Fibroblast of skin of back (primary cell): ENCODE measurements around the gene ST6GALNAC3.
"Not testable (repeated sequence)": the region's sequence is repeated elsewhere in the genome, so short reads cannot be mapped to it uniquely, and the experiment has no call there.

ENCODE experiments used
- DNase-seq: peaks from one replicate; pipeline ENCODE4 v3.0.0-alpha.2; 2013

ST6GALNAC3 gene

GRCh38 chr1:76291191-76291590 is 216.6 kb downstream of the ST6GALNAC3 start:
- DNase-seq = no peak

GRCh38 chr1:76291737-76292136 is 217.2 kb downstream of the ST6GALNAC3 start:
- DNase-seq = no peak

GRCh38 chr1:76292418-76293184 is 218.1 kb downstream of the ST6GALNAC3 start:
- DNase-seq = no peak

- no peak for DNase-seq
These were observed 219.3 kb downstream of the ST6GALNAC3 start for GRCh38 chr1:76293831-76294230.

- no peak for DNase-seq
These were observed 220.1 kb downstream of the ST6GALNAC3 start for GRCh38 chr1:76294482-76295194.

- DNase-seq = no peak
These were observed 223.9 kb downstream of the ST6GALNAC3 start for GRCh38 chr1:76298399-76298798.

GRCh38 chr1:76299036-76299435 is 224.5 kb downstream of the ST6GALNAC3 start:
- DNase-seq = no peak

GRCh38 chr1:76300556-76300955 is 226.0 kb downstream of the ST6GALNAC3 start:
- no peak for DNase-seq

GRCh38 chr1:76302711-76303339 is 228.3 kb downstream of the ST6GALNAC3 start:
- no peak for DNase-seq

GRCh38 chr1:76303340-76303717 is 228.8 kb downstream of the ST6GALNAC3 start:
- no peak for DNase-seq

- DNase-seq = no peak
These were observed 238.8 kb downstream of the ST6GALNAC3 start for GRCh38 chr1:76313304-76313703.

GRCh38 chr1:76314730-76315129 is 240.2 kb downstream of the ST6GALNAC3 start:
- peak; percentile 23 for DNase-seq

GRCh38 chr1:76317299-76317900 is 242.9 kb downstream of the ST6GALNAC3 start:
- DNase-seq = no peak

- peak; percentile 82 for DNase-seq
These were observed 256.6 kb downstream of the ST6GALNAC3 start for GRCh38 chr1:76330991-76331603.

- no peak for DNase-seq
These were observed 261.3 kb downstream of the ST6GALNAC3 start for GRCh38 chr1:76335882-76336281.

GRCh38 chr1:76336931-76337371 is 262.4 kb downstream of the ST6GALNAC3 start:
- DNase-seq = peak; percentile 95

- no peak for DNase-seq
These were observed 263.1 kb downstream of the ST6GALNAC3 start for GRCh38 chr1:76337542-76338219.

GRCh38 chr1:76340056-76340455 is 265.5 kb downstream of the ST6GALNAC3 start:
- peak; percentile 37 for DNase-seq

GRCh38 chr1:76341816-76342215 is 267.3 kb downstream of the ST6GALNAC3 start:
- DNase-seq = not testable (repeated sequence)

GRCh38 chr1:76343356-76343755 is 268.8 kb downstream of the ST6GALNAC3 start:
- DNase-seq = no peak

GRCh38 chr1:76351655-76352054 is 277.1 kb downstream of the ST6GALNAC3 start:
- DNase-seq = no peak
